ENCODE data around the gene CACTIN. TPM values are rescaled to one million over a fixed set of nuclear protein-coding genes. Genes with fewer than 3 reads are reported as not detected.

Gene CACTIN
- total and polyA plus RNA-seq, 2 of the 8 experiments (the other 6 are each of a cell fraction or from before 2014, with no cell fraction given), result 25.8 to 29.9 TPM

GRCh38 chr19:3576696-3577443, 49.7 kb downstream of the CACTIN start (continued):
- TF ChIP-seq CHD7 (IDR thresholded peaks at IDR 0.05; ENCODE audit: insufficient replicate concordance, low read length) (no peak), POLR2AphosphoS5 (IDR thresholded peaks at IDR 0.05; ENCODE audit: low read depth, low read length) (peak; percentile 67; the same call in 1 of the 2 replicates), TBP (IDR thresholded peaks at IDR 0.05; ENCODE audit: low read depth, low read length) (peak; percentile 48; the same call in 1 of the 2 replicates), RXRA (IDR thresholded peaks at IDR 0.05; ENCODE audit: insufficient read depth, low read depth, low read length) (no peak), TAF7 (optimal IDR thresholded peaks at IDR 0.05; ENCODE audit: borderline replicate concordance, low read depth, low read length) (no peak), POLR2A (IDR thresholded peaks at IDR 0.05; ENCODE audit: control extremely low read depth in 1 of 2, low read depth in 2 of 2, low read length in 2 of 2) (peak; percentile 53 to 57; a peak in 2 of 3 replicates), ATF3 (IDR thresholded peaks at IDR 0.05; ENCODE audit: insufficient read depth, low read depth, low read length) (no peak), HDAC2 (IDR thresholded peaks at IDR 0.05; ENCODE audit: borderline replicate concordance in 1 of 2, low read depth in 2 of 2, low read length in 2 of 2) (no peak; a peak in 1 of 4 replicates), CREB1 (IDR thresholded peaks at IDR 0.05) (no peak), POU5F1 (IDR thresholded peaks at IDR 0.05; ENCODE audit: low read depth, low read length) (no peak)
